Measurements from ENCODE around the gene RRAS2. TPM values are rescaled to one million over a fixed set of nuclear protein-coding genes. Genes with fewer than 3 reads are reported as not detected.
"Not testable (repeated sequence)": the region's sequence is repeated elsewhere in the genome, so short reads cannot be mapped to it uniquely, and the experiment has no call there.

RRAS2 gene
- 53.3 and 55.3 TPM in 2 replicates for polyA plus RNA-seq (2012; rRNA removed)
- 73.7 and 93.3 TPM in 2 replicates for polyA plus RNA-seq (2012; cell fraction: cytosol; rRNA removed)
- 19.4 and 31.6 TPM in 2 replicates for polyA plus RNA-seq (2012; cell fraction: nucleus; rRNA removed)

DNA sequence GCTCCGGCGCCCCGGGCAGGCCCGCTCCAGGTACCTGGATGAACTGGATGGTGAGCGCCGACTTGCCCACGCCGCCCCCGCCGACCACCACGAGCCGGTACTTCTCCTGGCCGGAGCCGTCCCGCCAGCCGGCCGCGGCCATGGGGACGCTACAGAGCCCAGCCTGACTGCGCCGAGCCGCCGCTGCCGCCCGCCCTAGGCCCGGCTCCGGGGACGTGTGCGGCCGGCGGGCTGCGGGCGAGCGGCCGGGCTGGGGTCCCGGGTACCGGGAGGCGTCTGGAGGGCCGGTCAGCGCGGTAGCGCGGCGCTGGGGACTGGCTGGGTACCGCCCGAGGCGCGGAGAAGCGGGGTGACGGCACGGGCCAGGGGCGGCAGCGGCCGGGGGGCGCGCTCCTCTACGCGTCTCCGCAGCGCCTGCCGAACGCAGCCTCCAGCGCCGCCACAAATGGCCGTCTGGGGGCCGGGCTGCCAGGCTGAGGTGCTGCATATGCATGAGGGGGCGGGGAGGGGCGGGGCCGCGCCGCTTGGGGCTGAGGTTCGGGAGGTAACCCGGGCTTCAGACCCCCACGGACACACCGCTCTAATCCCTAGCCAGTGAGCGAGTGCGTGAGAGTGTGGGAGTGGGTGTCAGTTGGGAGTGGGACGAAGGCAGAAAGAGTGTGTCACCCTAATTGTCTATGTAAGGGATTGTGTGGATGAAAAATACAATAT lies at the start of gene RRAS2:
Gene RRAS2, minus strand, starts transcription at position 455 of the 711 bp plus-strand sequence. Its CDS starts 313 bp downstream, at position 142.
- no peaks in the 10 kb centered on the region for H3K9me2 ChIP-seq
- H3K4me3 ChIP-seq (ENCODE audit: low read depth in 2 of 2, low read length in 1 of 2) = peak within 1 kb of the TSS; percentile 75
- peak; percentile 92 for DNase-seq
- peak within 1 kb of the TSS; percentile 43 to 80 for H3K27ac ChIP-seq (ENCODE audit: low read depth in 2 of 2, low read length in 1 of 2)
- H3K27me3 ChIP-seq (ENCODE audit: insufficient read depth) = no peaks in the 10 kb centered on the region
- WGBS (ENCODE audit: low lambda C conversion rate) = 2% methylated on average over 11 of the region's 78 CpGs
- H3K4me2 ChIP-seq = peak within 1 kb of the TSS; percentile 89
- H3K9ac ChIP-seq = peak within 1 kb of the TSS; percentile 94
- H4K20me1 ChIP-seq (ENCODE audit: insufficient read depth) = peaks cover 38% of the 10 kb centered on the region
- peaks cover 49% of the 10 kb centered on the region for H3K79me2 ChIP-seq (ENCODE audit: insufficient read depth)
- ChIA-PET CTCF (no interaction called here), POLR2A (no interaction called here)
- peaks cover 5% of the 10 kb centered on the region for H3F3A ChIP-seq (replicated peaks; ENCODE audit: insufficient read depth)
- peaks cover 0 to 10% of the 10 kb centered on the region in 2 experiments for H3K36me3 ChIP-seq (replicated peaks in 1 of 2; ENCODE audit: control insufficient read depth in 1 of 2, insufficient read depth in 2 of 2, low read length in 1 of 2)
- peak; percentile 55; the same call in 1 of the 2 replicates for TF ChIP-seq SIN3A (IDR thresholded peaks at IDR 0.05; ENCODE audit: borderline replicate concordance, low read depth, low read length)
- peak; percentile 59; the same call in 1 of the 2 replicates for TF ChIP-seq TAF1 (IDR thresholded peaks at IDR 0.05; ENCODE audit: borderline replicate concordance, low read depth, low read length)
- TF ChIP-seq YY1 (IDR thresholded peaks at IDR 0.05; ENCODE audit: low read depth) = peak; percentile 79
- TF ChIP-seq POLR2AphosphoS5 (IDR thresholded peaks at IDR 0.05; ENCODE audit: low read depth, low read length) = peak; percentile 85
- no peak for TF ChIP-seq TCF12 (IDR thresholded peaks at IDR 0.05)
- peak within 1 kb of the TSS; percentile 76; the same call in 1 of the 2 replicates for H2AFZ ChIP-seq (ENCODE audit: low read depth)
- peaks cover 0 to 6% of the 10 kb centered on the region in 2 experiments; a peak in 2 of 4 replicates for H3K4me1 ChIP-seq (ENCODE audit: control insufficient read depth in 1 of 2, insufficient read depth in 2 of 2, low read depth in 1 of 2, low read length in 1 of 2)
- peaks cover 1% of the 10 kb centered on the region; the same call in 1 of the 2 replicates for H3K9me3 ChIP-seq

DNA sequence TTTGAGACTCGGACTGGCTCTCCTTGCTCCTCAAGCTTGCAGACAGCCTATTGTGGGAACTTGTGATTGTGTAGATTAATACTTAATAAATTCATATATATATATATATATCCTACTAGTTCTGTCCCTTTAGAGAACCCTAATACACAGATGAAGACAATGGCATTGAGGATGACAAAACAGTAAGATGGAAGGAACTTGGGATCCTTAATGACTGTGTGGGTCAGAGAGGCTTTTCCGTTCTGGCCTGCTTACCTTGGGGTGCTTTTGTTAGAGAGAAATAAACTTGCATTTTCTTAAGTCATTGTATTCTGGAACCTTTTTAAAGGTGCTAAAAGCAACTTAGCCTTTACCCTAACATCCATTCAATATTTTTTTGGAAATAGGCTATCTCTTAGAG lies 49.6 kb upstream of the RRAS2 start:
- Histone ChIP-seq H3K27ac (ENCODE audit: low read depth in 2 of 2, low read length in 1 of 2) (no peak overlapping the region), H3K9me3 (no peaks in the 10 kb centered on the region), H3K36me3 (replicated peaks in 1 of 2; ENCODE audit: control insufficient read depth in 1 of 2, insufficient read depth in 2 of 2, low read length in 1 of 2) (no peaks in the 10 kb centered on the region), H3F3A (replicated peaks; ENCODE audit: insufficient read depth) (no peaks in the 10 kb centered on the region), H3K79me2 (ENCODE audit: insufficient read depth) (no peaks in the 10 kb centered on the region), H3K9ac (no peak overlapping the region), H3K4me3 (ENCODE audit: low read depth in 2 of 2, low read length in 1 of 2) (no peak overlapping the region), H3K4me1 (ENCODE audit: control insufficient read depth in 1 of 2, insufficient read depth in 2 of 2, low read depth in 1 of 2, low read length in 1 of 2) (peaks cover 8 to 9% of the 10 kb centered on the region in 2 experiments; a peak in 3 of 4 replicates), H3K27me3 (ENCODE audit: insufficient read depth) (no peaks in the 10 kb centered on the region), H3K4me2 (no peak overlapping the region), H3K9me2 (no peaks in the 10 kb centered on the region), H2AFZ (ENCODE audit: low read depth) (no peak overlapping the region), H4K20me1 (ENCODE audit: insufficient read depth) (no peaks in the 10 kb centered on the region)
- WGBS (ENCODE audit: low lambda C conversion rate) = 76% methylated on average over 2 of the region's 2 CpGs
- ChIA-PET CTCF (interaction anchor here (2.2 kb wide), 1 partner anchor 10 kb away, joined by 7 read pairs; no protein-coding TSS in a partner anchor), POLR2A (no interaction called here)
- no peak for DNase-seq
- TF ChIP-seq, protein P1, sequence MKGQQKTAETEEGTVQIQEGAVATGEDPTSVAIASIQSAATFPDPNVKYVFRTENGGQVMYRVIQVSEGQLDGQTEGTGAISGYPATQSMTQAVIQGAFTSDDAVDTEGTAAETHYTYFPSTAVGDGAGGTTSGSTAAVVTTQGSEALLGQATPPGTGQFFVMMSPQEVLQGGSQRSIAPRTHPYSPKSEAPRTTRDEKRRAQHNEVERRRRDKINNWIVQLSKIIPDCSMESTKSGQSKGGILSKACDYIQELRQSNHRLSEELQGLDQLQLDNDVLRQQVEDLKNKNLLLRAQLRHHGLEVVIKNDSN (IDR thresholded peaks at IDR 0.05; ENCODE audit: borderline replicate concordance, low read depth) = no peak

DNA sequence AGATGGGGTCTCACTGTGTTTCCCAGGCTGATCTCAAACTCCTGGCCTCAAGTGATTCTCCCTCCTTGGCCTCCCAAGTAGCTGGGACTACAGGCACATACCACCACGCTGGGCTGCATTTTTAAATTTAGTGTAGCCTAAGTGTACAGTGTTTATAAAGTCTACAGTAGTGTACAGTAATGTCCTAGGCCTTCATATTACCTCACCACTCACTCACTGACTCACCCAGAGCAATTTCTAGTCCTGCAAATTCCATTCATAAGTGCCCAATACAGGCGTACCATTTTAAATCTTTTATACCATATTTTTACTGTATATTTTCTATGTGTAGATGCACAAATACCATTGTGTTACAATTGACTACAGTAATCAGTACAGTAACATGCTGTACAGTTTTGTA lies 47.1 kb upstream of the RRAS2 start:
- H3K36me3 ChIP-seq (replicated peaks in 1 of 2; ENCODE audit: control insufficient read depth in 1 of 2, insufficient read depth in 2 of 2, low read length in 1 of 2); H4K20me1 ChIP-seq (ENCODE audit: insufficient read depth); H3K9me2 ChIP-seq; H3K4me1 ChIP-seq (ENCODE audit: control insufficient read depth in 1 of 2, insufficient read depth in 2 of 2, low read depth in 1 of 2, low read length in 1 of 2); H3K27me3 ChIP-seq (ENCODE audit: insufficient read depth); H3K9ac ChIP-seq; H3F3A ChIP-seq (replicated peaks; ENCODE audit: insufficient read depth); POLR2A ChIA-PET; H3K4me2 ChIP-seq; H3K79me2 ChIP-seq (ENCODE audit: insufficient read depth); H3K4me3 ChIP-seq (ENCODE audit: low read depth in 2 of 2, low read length in 1 of 2); H3K9me3 ChIP-seq; H3K27ac ChIP-seq (ENCODE audit: low read depth in 2 of 2, low read length in 1 of 2); DNase-seq; H2AFZ ChIP-seq (ENCODE audit: low read depth): not testable (repeated sequence)
- 87% methylated on average over 2 of the region's 2 CpGs for WGBS (ENCODE audit: low lambda C conversion rate)
- peak; percentile 15; the same call in 1 of the 2 replicates for TF ChIP-seq FOSL2 (IDR thresholded peaks at IDR 0.05; ENCODE audit: borderline replicate concordance, low read depth)
- CTCF ChIA-PET = interaction anchor here (0.6 to 1.6 kb wide), 2 partner anchors 99 to 634 kb away, joined by 3 read pairs; no protein-coding TSS in a partner anchor

DNA sequence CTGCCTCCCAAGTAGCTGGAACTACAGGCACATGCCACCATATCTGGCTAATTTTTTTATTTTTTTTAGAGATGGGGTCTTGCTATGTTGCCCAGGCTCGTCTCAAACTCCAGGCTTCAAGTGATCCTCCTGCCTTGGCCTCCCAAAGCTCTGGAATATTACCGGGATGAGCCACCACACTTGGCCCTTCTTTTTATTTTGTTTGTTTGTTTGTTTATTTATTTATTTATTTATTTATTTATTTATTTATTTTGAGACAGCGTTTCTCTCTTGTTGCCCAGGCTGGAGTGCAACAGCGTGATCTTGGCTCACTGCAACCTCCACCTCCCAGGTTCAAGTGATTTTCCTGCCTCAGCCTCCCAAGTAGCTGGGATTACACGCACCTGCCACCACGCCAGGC lies 44.5 kb upstream of the RRAS2 start:
- H3K4me2 ChIP-seq; H3K27ac ChIP-seq (ENCODE audit: low read depth in 2 of 2, low read length in 1 of 2); H3K9me2 ChIP-seq; CTCF ChIA-PET; H3K9ac ChIP-seq; H3F3A ChIP-seq (replicated peaks; ENCODE audit: insufficient read depth); H3K36me3 ChIP-seq (replicated peaks in 1 of 2; ENCODE audit: control insufficient read depth in 1 of 2, insufficient read depth in 2 of 2, low read length in 1 of 2); H3K9me3 ChIP-seq; H3K4me3 ChIP-seq (ENCODE audit: low read depth in 2 of 2, low read length in 1 of 2); H2AFZ ChIP-seq (ENCODE audit: low read depth); H3K4me1 ChIP-seq (ENCODE audit: control insufficient read depth in 1 of 2, insufficient read depth in 2 of 2, low read depth in 1 of 2, low read length in 1 of 2); H3K27me3 ChIP-seq (ENCODE audit: insufficient read depth); H3K79me2 ChIP-seq (ENCODE audit: insufficient read depth); DNase-seq; POLR2A ChIA-PET; H4K20me1 ChIP-seq (ENCODE audit: insufficient read depth): not testable (repeated sequence)
- WGBS (ENCODE audit: low lambda C conversion rate) = 92% methylated on average over 6 of the region's 6 CpGs

Measured in SK-N-SH (cell line).